GM19463 (cell line): ENCODE results near the gene PFN1.
A peak's percentile ranks its signal among the peaks of the same experiment; 100 is the strongest.

Experiments used
- ATAC-seq: cut with Tn5 transposase; IDR thresholded peaks from one replicate; pipeline ENCODE4 v1.9.1; 2021; ENCODE audit warnings: mild to moderate bottlenecking, moderate library complexity; ENCODE audit not compliant: unreplicated experiment

PFN1 gene

GRCh38 chr17:4945944-4946280 is 2.4 kb downstream of the PFN1 start:
- no peak for ATAC-seq

- peak; percentile 28 for ATAC-seq
These were observed 3.0 kb downstream of the PFN1 start for GRCh38 chr17:4945176-4945943.

GRCh38 chr17:4944554-4945175 is 3.7 kb downstream of the PFN1 start:
- no peak for ATAC-seq

- ATAC-seq: no peak
These were observed 4.2 kb downstream of the PFN1 start for GRCh38 chr17:4944163-4944553.

GRCh38 chr17:4942760-4943508 is 5.4 kb downstream of the PFN1 start:
- no peak for ATAC-seq

GRCh38 chr17:4941319-4941610 is 7.1 kb downstream of the PFN1 start:
- no peak for ATAC-seq

GRCh38 chr17:4940555-4941318 is 7.6 kb downstream of the PFN1 start:
- peak; percentile 14 for ATAC-seq

- peak; percentile 75 for ATAC-seq
These were observed 8.4 kb downstream of the PFN1 start, which contains the start of the genes RNF167 and SLC25A11 for GRCh38 chr17:4939796-4940554. RNF167 (plus strand) TSS chr17:4940268; CDS start chr17:4940910, 642 bp downstream. SLC25A11 (minus strand) TSS chr17:4940046; CDS start chr17:4939910, 136 bp downstream.

- no peak for ATAC-seq
These were observed 8.9 kb downstream of the PFN1 start for GRCh38 chr17:4939546-4939795.

- no peak for ATAC-seq
These were observed 9.4 kb downstream of the PFN1 start for GRCh38 chr17:4938688-4939545.

- ATAC-seq: no peak
These were observed 10.2 kb downstream of the PFN1 start for GRCh38 chr17:4938069-4938491.

- ATAC-seq: no peak
These were observed 10.8 kb downstream of the PFN1 start for GRCh38 chr17:4937553-4937952.

GRCh38 chr17:4936436-4936835 is 11.9 kb downstream of the PFN1 start:
- ATAC-seq: no peak

- ATAC-seq: no peak
These were observed 12.7 kb downstream of the PFN1 start for GRCh38 chr17:4935650-4936049.

- ATAC-seq: no peak
These were observed 14.0 kb downstream of the PFN1 start for GRCh38 chr17:4934173-4934979.

GRCh38 chr17:4933646-4934045 is 14.7 kb downstream of the PFN1 start:
- no peak for ATAC-seq

- ATAC-seq: no peak
These were observed 15.6 kb downstream of the PFN1 start for GRCh38 chr17:4932756-4933155.

- no peak for ATAC-seq
These were observed 16.4 kb downstream of the PFN1 start, which contains the start of gene GP1BA for GRCh38 chr17:4931963-4932362. GP1BA (plus strand) TSS chr17:4932277; CDS start chr17:4932605, 328 bp downstream.

- no peak for ATAC-seq
These were observed 19.4 kb downstream of the PFN1 start for GRCh38 chr17:4928881-4929280.
